Heart left ventricle (tissue), 16 donors: Measurements from ENCODE around the gene LMLN. TPM values are rescaled to one million over a fixed set of nuclear protein-coding genes. Genes with fewer than 3 reads are reported as not detected.

ENCODE experiments used
- ATAC-seq, 4 donors: fragments of 200-7000 bp; cut with Tn5 transposase; one replicate each; pipeline ENCODE4 v1.9.1; 2020 to 2022; ENCODE audit warnings: moderate library complexity in 4 of 4, mild to moderate bottlenecking in 3 of 4, moderate number of reproducible peaks in 1 of 4
- DNase-seq, 5 donors: peaks; one replicate each; pipeline ENCODE4 v3.0.0-alpha.2; 2020
- H3K27ac ChIP-seq, 12 donors: fragments of 200-600 bp; sonication (generic) in 4 of 12; one replicate each; pipeline versions ENCODE4 v1.5.0 to v1.8.0; 2016 to 2022; ENCODE audit warnings: mild to moderate bottlenecking in 2 of 12
- H3K27me3 ChIP-seq, 9 donors: fragments of 200-600 bp; sonication (generic) in 2 of 9; one replicate each; pipeline versions ENCODE4 v1.5.1 to v1.8.0; 2016 to 2022; ENCODE audit warnings: mild to moderate bottlenecking in 3 of 9
- H3K36me3 ChIP-seq, 9 donors: fragments of 200-600 bp; sonication (generic) in 2 of 9; one replicate each; pipeline versions ENCODE4 v1.5.0 to v1.8.0; 2018 to 2022; ENCODE audit warnings: mild to moderate bottlenecking in 2 of 9
- H3K4me1 ChIP-seq, 12 donors: fragments of 200-600 bp; sonication (generic) in 4 of 12; one replicate each; pipeline versions ENCODE4 v1.5.0 to v1.8.0; 2016 to 2022; ENCODE audit warnings: mild to moderate bottlenecking in 3 of 12
- H3K4me3 ChIP-seq, 12 donors: fragments of 200-600 bp; sonication (generic) in 4 of 12; one replicate each; pipeline versions ENCODE4 v1.5.0 to v1.8.0; 2017 to 2022; ENCODE audit warnings: mild to moderate bottlenecking in 9 of 12, moderate library complexity in 4 of 12
- H3K9me3 ChIP-seq, 12 donors: fragments of 200-600 bp; sonication (generic) in 4 of 12; one replicate each; pipeline versions ENCODE4 v1.5.0 to v1.8.0; 2016 to 2022; ENCODE audit warnings: mild to moderate bottlenecking in 1 of 12
- CTCF ChIP-seq, 12 donors: fragments of 200-600 bp; sonication (generic) in 4 of 12; IDR thresholded peaks; one replicate each; pipeline versions ENCODE4 v1.5.0 to v1.8.0; 2018 to 2022; ENCODE audit warnings: antibody characterized with exemption in 12 of 12, mild to moderate bottlenecking in 5 of 12
- POLR2A ChIP-seq, 2 donors: fragments of 450-650 bp; IDR thresholded peaks; one replicate each; pipeline ENCODE4 v1.6.1; 2017; ENCODE audit warnings: antibody characterized with exemption in 2 of 2, mild to moderate bottlenecking in 2 of 2, moderate library complexity in 2 of 2
- WGBS, 4 donors: extraction: QIAGEN DNeasy Blood & Tissue Kit in 2 of 4; methylation state at CpG; one replicate each; pipeline versions ENCODE4 v1.1.5 to v1.1.7; 2013 to 2018; 5-methylcytosine and 5-hydroxymethylcytosine counted together
- intact Hi-C, 10 donors: fragments of 100-400 bp; cut with DNase I; formaldehyde crosslinking; loops; one replicate each; pipeline versions ENCODE4 v1.11.1 to v1.14.2; 2022
- polyA plus RNA-seq, 2 donors: library from polyadenylated mRNA; stranded (reverse); fragments of 200-250 nt; gene quantifications; one replicate each; pipeline ENCODE4 v1.2.3, GENCODE V29; 2013
- total RNA-seq, 9 donors: library from RNA; depleted of rRNA in 2 of 9; stranded (reverse); fragments of >200 nt in 2 of 9; fragmentation: NEBNext Ultra II Directional in 3 of 9; extraction: Animal tissue kit (Norgen Biotek cat#: 25700) in 3 of 9; gene quantifications; one replicate each; pipeline versions ENCODE4 v1.1.0 to v1.2.4, GENCODE V29; 2016 to 2023
- donor health status: ischemic (EF 13 %, LVEDD 7.1; RV severe dilation, severe dysfunction).
- donor health status: healthy with polysubstance abuse.
- donor health status: DM: no; HTN: yes; CAD: no.
- donor health status: DM: no; HTN: no; CAD: no.
- donor health status: ischemic (EF 25% LVEDD 6.9; RV normal size, moderate dysfunction).
- donor health status: ischemic (EF 25% LVEDD 5.7; RV mildly dilated, moderate dysfunction).
- donor health status: healthy.
- donor health status: DM: yes; HTN: yes; CAD: no.
- donor health status: ischemic (EF 35%, LVEDD 5.7; RV mildly dilated, moderate dysfunction).
- donor health status: nonischemic (EF 11% LVEDD 7.7; RV severe dilation, severe dysfunction).
- donor health status: DM: yes; HTN: yes; CAD: no.
- donor health status: PGD.
- donor health status: ischemic (EF 29% LVEDD 5.4; RV normal size, mild dysfunction).
- donor health status: nonischemic (EF 23%, LVEDD 6.1; RV moderate dilation, normal function).

LMLN gene
- total and polyA plus RNA-seq, 11 donors = 2.5 to 17.1 (median 8.8) TPM

- DNase-seq (no peak), ATAC-seq (peak in 1 of 4 donors; percentile 49)
- no peak overlapping the region for H3K4me3 ChIP-seq
- peaks cover 0 to 16% (median 0%) of the 10 kb centered on the region in 9 donors for H3K36me3 ChIP-seq
- H3K4me1 ChIP-seq = no peaks in the 10 kb centered on the region
- TF ChIP-seq POLR2A (IDR thresholded peaks at IDR 0.05) (no peak), CTCF (IDR thresholded peaks at IDR 0.05) (peak; percentile 59 to 79 (median 70))
- no peak overlapping the region for H3K27ac ChIP-seq
- no peaks in the 10 kb centered on the region for H3K9me3 ChIP-seq
- H3K27me3 ChIP-seq = no peaks in the 10 kb centered on the region
- 41 to 51% (median 48%) methylated on average over 2 of the region's 2 CpGs for WGBS, 4 donors
- intact Hi-C loops = loop anchor here in 7 of 10 donors (1.0 to 5.0 kb wide), 4 partner anchors 36 to 38 kb away; no protein-coding TSS in a partner anchor
These were observed 17.0 kb upstream of the LMLN start for GRCh38 chr3:197942956-197943556.

- H3K4me3 ChIP-seq = peak overlapping the region; percentile 3 to 87 (median 76)
- DNase-seq = no peak
- ATAC-seq = no peak
- peak overlapping the region; percentile 86 to 95 (median 90) for H3K27ac ChIP-seq
- H3K9me3 ChIP-seq = no peaks in the 10 kb centered on the region
- intact Hi-C loops = no loop called here
- peaks cover 10 to 44% (median 37%) of the 10 kb centered on the region in 12 donors for H3K4me1 ChIP-seq
- no peak for TF ChIP-seq POLR2A (IDR thresholded peaks at IDR 0.05)
- no peak for TF ChIP-seq CTCF (IDR thresholded peaks at IDR 0.05)
- WGBS, 4 donors = 16 to 27% (median 21%) methylated on average over 17 of the region's 17 CpGs
- H3K27me3 ChIP-seq = no peaks in the 10 kb centered on the region
- H3K36me3 ChIP-seq = peaks cover 4 to 34% (median 33%) of the 10 kb centered on the region in 9 donors
These were observed 10.7 kb upstream of the LMLN start for GRCh38 chr3:197949191-197949777.

- ATAC-seq (peak; percentile 81 to 89 (median 88)), DNase-seq (peak; percentile 86 to 92 (median 88))
- Histone ChIP-seq H3K4me1 (peaks cover 10 to 52% (median 39%) of the 10 kb centered on the region in 12 donors), H3K9me3 (no peaks in the 10 kb centered on the region), H3K27me3 (no peaks in the 10 kb centered on the region), H3K4me3 (peak within 1 kb of the TSS; percentile 57 to 87 (median 76)), H3K27ac (peak within 1 kb of the TSS; percentile 86 to 95 (median 90)), H3K36me3 (peaks cover 4 to 41% (median 40%) of the 10 kb centered on the region in 9 donors)
- TF ChIP-seq POLR2A (IDR thresholded peaks at IDR 0.05) (peak; percentile 32 to 79), CTCF (IDR thresholded peaks at IDR 0.05) (no peak)
- 0 to 1% (median 0%) methylated on average over 32 to 36 of the region's 36 CpGs for WGBS, 4 donors
- intact Hi-C loops = loop anchor here in 1 of 10 donors (1.0 kb wide), 1 partner anchor 9 kb away; a partner anchor contains a TSS
These were observed 10.0 kb upstream of the LMLN start, which contains the start of gene RPL35A for GRCh38 chr3:197949778-197950676. TSS of gene RPL35A (plus strand) at chr3:197950190. CDS start at chr3:197950968, 778 bp downstream.
